ENCODE measurements around the gene ATP6AP1.
A peak's percentile ranks its signal among the peaks of the same experiment; 100 is the strongest.

ATP6AP1 gene

GRCh38 chrX:154471839-154472684 is 43.6 kb downstream of the ATP6AP1 start:
- no peak overlapping the region for H3K4me3 ChIP-seq (ENCODE audit: low read depth, low read length)
- ChIA-PET POLR2A (interaction anchor here (0.7 to 1.3 kb wide), 2 partner anchors 9 to 18 kb away, joined by 3 to 4 read pairs; partner anchors contain the start of gene SLC10A3), CTCF (no interaction called here)
- no peaks in the 10 kb centered on the region for H3K4me1 ChIP-seq (ENCODE audit: control insufficient read depth, insufficient read depth, low read length)
- peaks cover 0 to 64% of the 10 kb centered on the region in 2 experiments; a peak in 2 of 3 replicates for H3K36me3 ChIP-seq (ENCODE audit: control insufficient read depth in 2 of 2, insufficient read depth in 1 of 2, low read length in 2 of 2)
- H3K27ac ChIP-seq (ENCODE audit: extremely low read depth, low read depth, low read length): no peak overlapping the region
- no peaks in the 10 kb centered on the region for H3K9me3 ChIP-seq (ENCODE audit: control insufficient read depth, insufficient read depth, low read depth, low read length)
- TF ChIP-seq ZNF19 (tag by site-specific recombination; IDR thresholded peaks at IDR 0.05; ENCODE audit: low read depth) (no peak), GLIS1 (tag by site-specific recombination; IDR thresholded peaks at IDR 0.05) (peak; percentile 68), ZNF423 (tag by site-specific recombination; IDR thresholded peaks at IDR 0.05) (no peak), BCL11A (tag by site-specific recombination; IDR thresholded peaks at IDR 0.05; ENCODE audit: low read depth) (no peak), ZNF140 (tag by site-specific recombination; IDR thresholded peaks at IDR 0.05) (no peak), OSR2 (tag by site-specific recombination; IDR thresholded peaks at IDR 0.05) (no peak), ZEB2 (tag by site-specific recombination; IDR thresholded peaks at IDR 0.05) (no peak), ZNF548 (tag by site-specific recombination; IDR thresholded peaks at IDR 0.05) (no peak), ZNF391 (tag by site-specific recombination; IDR thresholded peaks at IDR 0.05; ENCODE audit: borderline replicate concordance, low read depth) (no peak), ZNF223 (tag by site-specific recombination; IDR thresholded peaks at IDR 0.05) (no peak), ZNF843 (tag by site-specific recombination; IDR thresholded peaks at IDR 0.05) (no peak), SP3 (tag by site-specific recombination; IDR thresholded peaks at IDR 0.05) (no peak), YY2 (tag by site-specific recombination; IDR thresholded peaks at IDR 0.05) (no peak), ZBTB20 (tag by site-specific recombination; IDR thresholded peaks at IDR 0.05) (peak; percentile 62), ZSCAN18 (tag by site-specific recombination; IDR thresholded peaks at IDR 0.05) (no peak), ZBTB6 (tag by site-specific recombination; IDR thresholded peaks at IDR 0.05) (no peak), ZNF211 (tag by site-specific recombination; IDR thresholded peaks at IDR 0.05; ENCODE audit: low read depth) (no peak), ZNF510 (tag by site-specific recombination; IDR thresholded peaks at IDR 0.05; ENCODE audit: insufficient replicate concordance) (no peak), ZNF274 (IDR thresholded peaks at IDR 0.05; ENCODE audit: low read length) (no peak), ZNF274 (tag by site-specific recombination; IDR thresholded peaks at IDR 0.05; ENCODE audit: borderline replicate concordance) (no peak), ZNF354C (tag by site-specific recombination; IDR thresholded peaks at IDR 0.05; ENCODE audit: borderline replicate concordance, low read depth) (no peak), ZNF366 (tag by site-specific recombination; conservative IDR thresholded peaks at IDR 0.05) (no peak), SCRT1 (tag by site-specific recombination; IDR thresholded peaks at IDR 0.05; ENCODE audit: borderline replicate concordance) (peak; percentile 67; the same call in 1 of the 2 replicates), ZXDB (tag by site-specific recombination; IDR thresholded peaks at IDR 0.05) (no peak), AEBP2 (tag by site-specific recombination; IDR thresholded peaks at IDR 0.05; ENCODE audit: borderline replicate concordance) (no peak)
- TF ChIP-seq, protein P1, sequence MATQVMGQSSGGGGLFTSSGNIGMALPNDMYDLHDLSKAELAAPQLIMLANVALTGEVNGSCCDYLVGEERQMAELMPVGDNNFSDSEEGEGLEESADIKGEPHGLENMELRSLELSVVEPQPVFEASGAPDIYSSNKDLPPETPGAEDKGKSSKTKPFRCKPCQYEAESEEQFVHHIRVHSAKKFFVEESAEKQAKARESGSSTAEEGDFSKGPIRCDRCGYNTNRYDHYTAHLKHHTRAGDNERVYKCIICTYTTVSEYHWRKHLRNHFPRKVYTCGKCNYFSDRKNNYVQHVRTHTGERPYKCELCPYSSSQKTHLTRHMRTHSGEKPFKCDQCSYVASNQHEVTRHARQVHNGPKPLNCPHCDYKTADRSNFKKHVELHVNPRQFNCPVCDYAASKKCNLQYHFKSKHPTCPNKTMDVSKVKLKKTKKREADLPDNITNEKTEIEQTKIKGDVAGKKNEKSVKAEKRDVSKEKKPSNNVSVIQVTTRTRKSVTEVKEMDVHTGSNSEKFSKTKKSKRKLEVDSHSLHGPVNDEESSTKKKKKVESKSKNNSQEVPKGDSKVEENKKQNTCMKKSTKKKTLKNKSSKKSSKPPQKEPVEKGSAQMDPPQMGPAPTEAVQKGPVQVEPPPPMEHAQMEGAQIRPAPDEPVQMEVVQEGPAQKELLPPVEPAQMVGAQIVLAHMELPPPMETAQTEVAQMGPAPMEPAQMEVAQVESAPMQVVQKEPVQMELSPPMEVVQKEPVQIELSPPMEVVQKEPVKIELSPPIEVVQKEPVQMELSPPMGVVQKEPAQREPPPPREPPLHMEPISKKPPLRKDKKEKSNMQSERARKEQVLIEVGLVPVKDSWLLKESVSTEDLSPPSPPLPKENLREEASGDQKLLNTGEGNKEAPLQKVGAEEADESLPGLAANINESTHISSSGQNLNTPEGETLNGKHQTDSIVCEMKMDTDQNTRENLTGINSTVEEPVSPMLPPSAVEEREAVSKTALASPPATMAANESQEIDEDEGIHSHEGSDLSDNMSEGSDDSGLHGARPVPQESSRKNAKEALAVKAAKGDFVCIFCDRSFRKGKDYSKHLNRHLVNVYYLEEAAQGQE (tag by site-specific recombination; IDR thresholded peaks at IDR 0.05): no peak
- TF ChIP-seq, protein P2, sequence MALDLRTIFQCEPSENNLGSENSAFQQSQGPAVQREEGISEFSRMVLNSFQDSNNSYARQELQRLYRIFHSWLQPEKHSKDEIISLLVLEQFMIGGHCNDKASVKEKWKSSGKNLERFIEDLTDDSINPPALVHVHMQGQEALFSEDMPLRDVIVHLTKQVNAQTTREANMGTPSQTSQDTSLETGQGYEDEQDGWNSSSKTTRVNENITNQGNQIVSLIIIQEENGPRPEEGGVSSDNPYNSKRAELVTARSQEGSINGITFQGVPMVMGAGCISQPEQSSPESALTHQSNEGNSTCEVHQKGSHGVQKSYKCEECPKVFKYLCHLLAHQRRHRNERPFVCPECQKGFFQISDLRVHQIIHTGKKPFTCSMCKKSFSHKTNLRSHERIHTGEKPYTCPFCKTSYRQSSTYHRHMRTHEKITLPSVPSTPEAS (tag by site-specific recombination; IDR thresholded peaks at IDR 0.05): no peak
- TF ChIP-seq, protein P3, sequence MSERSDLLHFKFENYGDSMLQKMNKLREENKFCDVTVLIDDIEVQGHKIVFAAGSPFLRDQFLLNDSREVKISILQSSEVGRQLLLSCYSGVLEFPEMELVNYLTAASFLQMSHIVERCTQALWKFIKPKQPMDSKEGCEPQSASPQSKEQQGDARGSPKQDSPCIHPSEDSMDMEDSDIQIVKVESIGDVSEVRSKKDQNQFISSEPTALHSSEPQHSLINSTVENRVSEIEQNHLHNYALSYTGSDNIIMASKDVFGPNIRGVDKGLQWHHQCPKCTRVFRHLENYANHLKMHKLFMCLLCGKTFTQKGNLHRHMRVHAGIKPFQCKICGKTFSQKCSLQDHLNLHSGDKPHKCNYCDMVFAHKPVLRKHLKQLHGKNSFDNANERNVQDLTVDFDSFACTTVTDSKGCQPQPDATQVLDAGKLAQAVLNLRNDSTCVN (tag by site-specific recombination; optimal IDR thresholded peaks at IDR 0.05): no peak
